Stomach (tissue), 9 donors: Measurements from ENCODE around the gene SGSH. TPM values are rescaled to one million over a fixed set of nuclear protein-coding genes. Genes with fewer than 3 reads are reported as not detected.

Source experiments
- DNase-seq, 2 donors: peaks; one replicate each; pipeline versions ENCODE4 v3.0.0 to v3.0.0-alpha.2; 2013 to 2019
- H3K27ac ChIP-seq, 5 donors: fragments of 200-600 bp in 4 of 5; sonication (generic) in 4 of 5; one replicate each; pipeline ENCODE4 v1.5.1; 2013 to 2019; ENCODE audit warnings: mild to moderate bottlenecking in 1 of 5, moderate library complexity in 1 of 5
- H3K27me3 ChIP-seq, 3 donors: fragments of 200-600 bp; sonication (generic); one replicate each; pipeline ENCODE4 v1.5.1; 2017 to 2019; ENCODE audit warnings: mixed run types in 1 of 3
- H3K36me3 ChIP-seq, 4 donors: fragments of 200-600 bp; sonication (generic); 1 replicate in 3 of 4; 2 replicates in 1 of 4; pipeline ENCODE4 v1.5.1; 2016 to 2019
- H3K4me1 ChIP-seq, 4 donors: fragments of 200-600 bp; sonication (generic); one replicate each; pipeline ENCODE4 v1.5.1; 2016 to 2019
- H3K4me3 ChIP-seq, 4 donors: fragments of 200-600 bp; sonication (generic) in 3 of 4; one replicate each; pipeline ENCODE4 v1.5.1; 2016 to 2019; ENCODE audit warnings: mild to moderate bottlenecking in 1 of 4
- H3K9me3 ChIP-seq, 4 donors: fragments of 200-600 bp; sonication (generic); one replicate each; pipeline ENCODE4 v1.5.1; 2016 to 2019
- EP300 ChIP-seq: sonication (generic); formaldehyde crosslinking; IDR thresholded peaks from one replicate; pipeline ENCODE4 v1.6.1; 2017; ENCODE audit warnings: antibody characterized with exemption
- POLR2A ChIP-seq, 4 donors: fragments of 450-650 bp; IDR thresholded peaks; one replicate each; pipeline ENCODE4 v1.6.1; 2016; ENCODE audit warnings: antibody characterized with exemption in 4 of 4, control low read depth in 2 of 4, mild to moderate bottlenecking in 1 of 4, moderate library complexity in 1 of 4
- POLR2AphosphoS5 ChIP-seq, 3 donors: sonication (generic); formaldehyde crosslinking; IDR thresholded peaks; one replicate each; pipeline ENCODE4 v1.6.1; 2016; ENCODE audit warnings: antibody characterized with exemption in 3 of 3
- WGBS, 5 donors: extraction: QIAGEN DNeasy Blood & Tissue Kit in 3 of 5; methylation state at CpG; one replicate each; pipeline versions ENCODE4 v1.1.5 to v1.1.7; 2013 to 2018; 5-methylcytosine and 5-hydroxymethylcytosine counted together
- intact Hi-C: fragments of 100-400 bp; cut with DNase I; formaldehyde crosslinking; loops from one replicate; pipeline ENCODE4 v1.15.1; 2023; ENCODE audit warnings: low total_unique reads
- polyA plus RNA-seq, 3 donors: library from polyadenylated mRNA; stranded (reverse); fragments of 200-250 nt; gene quantifications; one replicate each; pipeline ENCODE4 v1.2.3, GENCODE V29; 2013
- total RNA-seq, 5 donors: library from RNA; depleted of rRNA; stranded (reverse); fragments of >200 nt; gene quantifications; one replicate each; pipeline versions ENCODE4 v1.1.0 to v1.2.3, GENCODE V29; 2014 to 2016
- TF ChIP-seq, protein P1 (sequence below), 7 experiments: fragments of 450-650 bp in 4 of 7; fragments of 200-600 bp in 3 of 7; sonication (generic) in 3 of 7; IDR thresholded peaks; one replicate each; pipeline ENCODE4 v1.5.1; 2016 to 2019; ENCODE audit warnings: antibody characterized with exemption in 7 of 7, control low read depth in 2 of 7, mild to moderate bottlenecking in 1 of 7
- donor health status: healthy with polysubstance abuse.
- donor health status: Bipolar disorder and iron deficiency.
- donor health status: healthy.

SGSH gene
- total and polyA plus RNA-seq, 8 donors, result 15.7 to 307 (median 41.5) TPM

DNA sequence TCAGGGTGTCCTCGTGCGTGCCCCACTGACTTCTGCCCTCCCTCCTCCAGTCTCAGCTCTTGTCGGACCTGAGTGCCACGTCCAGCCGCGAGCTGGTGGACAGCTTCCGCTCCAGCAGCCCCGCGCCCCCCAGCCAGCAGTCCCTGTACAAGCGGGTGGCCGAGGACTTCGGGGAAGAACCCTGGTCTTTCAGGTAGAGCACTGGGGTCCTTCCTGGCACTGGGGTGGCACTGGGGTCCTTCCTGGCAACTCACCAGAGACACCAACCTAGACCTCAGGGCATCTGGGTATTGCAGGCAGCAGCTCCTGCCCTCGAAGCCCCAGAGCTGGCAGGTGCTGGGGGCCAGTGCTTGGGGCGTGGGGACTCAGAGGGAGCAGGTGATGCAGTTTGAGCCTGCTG is 25.0 kb downstream of the SGSH start:
- Histone ChIP-seq H3K9me3 (no peaks in the 10 kb centered on the region), H3K4me3 (no peak overlapping the region), H3K4me1 (no peaks in the 10 kb centered on the region), H3K27me3 (peaks cover 0 to 54% (median 0%) of the 10 kb centered on the region in 3 donors), H3K36me3 (no peaks in the 10 kb centered on the region), H3K27ac (no peak overlapping the region)
- TF ChIP-seq, protein P1, sequence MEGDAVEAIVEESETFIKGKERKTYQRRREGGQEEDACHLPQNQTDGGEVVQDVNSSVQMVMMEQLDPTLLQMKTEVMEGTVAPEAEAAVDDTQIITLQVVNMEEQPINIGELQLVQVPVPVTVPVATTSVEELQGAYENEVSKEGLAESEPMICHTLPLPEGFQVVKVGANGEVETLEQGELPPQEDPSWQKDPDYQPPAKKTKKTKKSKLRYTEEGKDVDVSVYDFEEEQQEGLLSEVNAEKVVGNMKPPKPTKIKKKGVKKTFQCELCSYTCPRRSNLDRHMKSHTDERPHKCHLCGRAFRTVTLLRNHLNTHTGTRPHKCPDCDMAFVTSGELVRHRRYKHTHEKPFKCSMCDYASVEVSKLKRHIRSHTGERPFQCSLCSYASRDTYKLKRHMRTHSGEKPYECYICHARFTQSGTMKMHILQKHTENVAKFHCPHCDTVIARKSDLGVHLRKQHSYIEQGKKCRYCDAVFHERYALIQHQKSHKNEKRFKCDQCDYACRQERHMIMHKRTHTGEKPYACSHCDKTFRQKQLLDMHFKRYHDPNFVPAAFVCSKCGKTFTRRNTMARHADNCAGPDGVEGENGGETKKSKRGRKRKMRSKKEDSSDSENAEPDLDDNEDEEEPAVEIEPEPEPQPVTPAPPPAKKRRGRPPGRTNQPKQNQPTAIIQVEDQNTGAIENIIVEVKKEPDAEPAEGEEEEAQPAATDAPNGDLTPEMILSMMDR (IDR thresholded peaks at IDR 0.05), result no peak
- no peak for TF ChIP-seq POLR2A (IDR thresholded peaks at IDR 0.05)
- TF ChIP-seq EP300, result no peak
- intact Hi-C loops, result no loop called here
- no peak for DNase-seq
- WGBS, 5 donors, result 80 to 86% (median 83%) methylated on average over 9 to 14 of the region's 14 CpGs

DNA sequence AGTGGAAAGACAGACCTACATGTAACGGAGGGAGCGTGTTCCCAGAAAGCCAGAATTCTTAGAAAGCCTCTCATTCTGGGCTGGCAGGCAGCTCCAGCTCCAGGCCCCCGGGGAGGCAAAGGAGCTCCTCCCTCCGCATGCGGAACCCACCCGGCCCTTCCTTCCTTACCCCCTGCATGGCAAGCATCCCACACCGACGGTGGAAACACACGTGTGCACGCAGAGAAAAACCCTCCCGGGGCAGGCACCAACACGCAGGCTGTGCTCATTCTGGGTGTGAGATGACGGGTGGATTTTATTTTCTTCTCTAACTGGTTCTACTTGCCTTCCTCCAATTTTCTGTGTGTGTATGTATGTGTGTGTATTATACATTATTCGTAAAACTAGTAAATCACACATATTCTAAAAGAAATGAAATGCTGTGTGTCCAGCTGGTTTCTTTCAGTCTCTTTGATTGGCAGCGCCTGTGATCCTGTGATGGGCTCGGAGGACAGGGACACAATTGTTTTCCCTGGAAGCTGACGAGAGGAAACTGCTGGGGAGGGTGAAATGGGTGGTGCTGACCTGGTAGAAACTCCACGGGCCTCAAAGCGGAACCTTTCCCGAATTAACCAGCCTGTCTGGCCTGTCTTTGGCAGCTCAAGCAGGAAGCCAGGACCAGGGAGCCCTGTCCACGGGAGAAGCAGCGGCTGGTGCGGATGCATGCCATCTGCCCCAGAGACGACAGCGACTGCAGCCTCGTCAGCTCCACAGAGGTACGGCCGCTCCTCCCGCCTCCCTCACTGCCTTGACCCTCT is 28.1 kb downstream of the SGSH start:
- DNase-seq, result peak in 1 of 2 donors; percentile 52

DNA sequence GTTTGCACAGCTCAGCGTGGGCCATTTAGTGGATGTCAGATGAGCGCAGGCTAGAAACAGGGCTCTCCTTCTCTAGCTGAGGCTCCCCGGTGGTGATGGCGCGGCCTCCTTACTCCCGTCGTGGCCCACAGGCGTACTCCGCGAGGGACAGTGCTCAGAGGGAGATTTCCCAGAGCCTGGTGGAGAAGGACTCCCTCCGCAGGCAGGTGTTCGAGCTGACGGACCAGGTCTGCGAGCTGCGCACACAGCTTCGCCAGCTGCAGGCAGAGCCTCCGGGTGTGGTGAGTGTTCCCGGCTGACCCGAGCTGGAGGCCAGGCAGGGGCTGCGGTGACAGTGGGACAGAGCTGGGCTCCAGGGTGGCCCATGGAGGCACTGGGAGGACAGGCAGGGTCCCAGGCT is 28.9 kb downstream of the SGSH start:
- Histone ChIP-seq H3K27me3 (peaks cover 0 to 46% (median 0%) of the 10 kb centered on the region in 3 donors), H3K27ac (no peak overlapping the region), H3K4me3 (no peak overlapping the region), H3K4me1 (peaks cover 11 to 16% (median 13%) of the 10 kb centered on the region in 4 donors), H3K9me3 (no peaks in the 10 kb centered on the region), H3K36me3 (no peaks in the 10 kb centered on the region)
- WGBS, 5 donors, result 82 to 86% (median 85%) methylated on average over 19 to 20 of the region's 20 CpGs
- intact Hi-C loops, result no loop called here
- no peak for DNase-seq
- TF ChIP-seq EP300 (no peak), POLR2AphosphoS5 (IDR thresholded peaks at IDR 0.05) (no peak), POLR2A (IDR thresholded peaks at IDR 0.05) (no peak)
- TF ChIP-seq, protein P1 (IDR thresholded peaks at IDR 0.05), result no peak

More for the DNA sequence above, 28.1 kb downstream of the SGSH start:
- H3K4me3 ChIP-seq, result no peak overlapping the region
- no peak for TF ChIP-seq EP300
- no peak for TF ChIP-seq POLR2AphosphoS5 (IDR thresholded peaks at IDR 0.05)
- peaks cover 0 to 46% (median 0%) of the 10 kb centered on the region in 3 donors for H3K27me3 ChIP-seq
- intact Hi-C loops, result no loop called here
- WGBS, 5 donors, result 61 to 66% (median 65%) methylated on average over 28 to 29 of the region's 29 CpGs
- H3K27ac ChIP-seq, result no peak overlapping the region
- no peaks in the 10 kb centered on the region for H3K36me3 ChIP-seq
- H3K4me1 ChIP-seq, result peaks cover 9 to 14% (median 11%) of the 10 kb centered on the region in 4 donors
- no peaks in the 10 kb centered on the region for H3K9me3 ChIP-seq

DNA sequence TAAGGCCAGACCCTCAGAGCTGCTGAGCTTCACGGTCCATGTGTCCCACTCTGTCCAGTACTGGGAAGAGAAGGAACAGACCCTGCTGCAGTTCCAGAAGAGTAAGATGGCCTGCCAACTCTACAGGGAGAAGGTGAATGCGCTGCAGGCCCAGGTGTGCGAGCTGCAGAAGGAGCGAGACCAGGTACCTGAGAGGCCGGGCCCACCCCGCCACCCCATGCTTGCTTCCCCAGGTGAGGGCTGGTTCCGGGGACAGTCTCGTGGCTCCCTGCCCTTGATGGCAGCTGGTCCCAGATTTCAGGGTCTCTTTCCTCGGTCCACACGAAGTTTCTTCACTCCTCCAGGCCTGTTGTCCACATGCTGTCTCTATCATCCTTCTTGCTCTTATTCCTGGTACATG is 29.4 kb downstream of the SGSH start:
- intact Hi-C loops, result no loop called here

DNA sequence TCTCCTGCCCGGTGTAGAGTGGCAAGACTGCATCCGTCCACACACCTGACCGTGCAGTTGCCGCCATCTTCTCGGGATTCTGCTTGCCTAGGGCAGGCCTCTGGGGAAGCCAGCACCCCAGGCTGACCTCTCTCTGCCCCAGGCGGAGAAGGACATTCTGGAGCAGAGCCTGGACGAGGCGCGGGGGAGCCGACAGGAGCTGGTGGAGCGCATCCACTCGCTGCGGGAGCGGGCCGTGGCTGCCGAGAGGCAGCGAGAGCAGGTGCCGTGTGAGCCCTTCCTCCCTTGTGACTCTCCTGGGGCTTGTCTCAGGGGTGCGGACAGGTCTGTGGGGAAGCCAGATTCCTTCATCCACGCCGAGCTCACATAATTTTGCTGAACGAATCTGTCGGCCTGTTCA is 30.5 kb downstream of the SGSH start:
- peaks cover 0 to 33% (median 0%) of the 10 kb centered on the region in 3 donors for H3K27me3 ChIP-seq
- intact Hi-C loops, result no loop called here
- DNase-seq, result no peak
- whole genome bisulfite sequencing, 5 donors, result 89 to 93% (median 93%) methylated on average over 23 of the region's 23 CpGs
- no peak overlapping the region for H3K27ac ChIP-seq
- no peaks in the 10 kb centered on the region for H3K9me3 ChIP-seq
- H3K36me3 ChIP-seq, result no peaks in the 10 kb centered on the region
- TF ChIP-seq POLR2AphosphoS5 (IDR thresholded peaks at IDR 0.05), result no peak
- TF ChIP-seq EP300, result no peak
- TF ChIP-seq, protein P1 (IDR thresholded peaks at IDR 0.05), result no peak
- no peak for TF ChIP-seq POLR2A (IDR thresholded peaks at IDR 0.05)
- H3K4me3 ChIP-seq, result no peak overlapping the region
- peaks cover 11 to 16% (median 13%) of the 10 kb centered on the region in 4 donors for H3K4me1 ChIP-seq

More for the DNA sequence above, 29.4 kb downstream of the SGSH start:
- Histone ChIP-seq H3K4me3 (no peak overlapping the region), H3K27me3 (peaks cover 0 to 44% (median 0%) of the 10 kb centered on the region in 3 donors), H3K36me3 (no peaks in the 10 kb centered on the region), H3K9me3 (no peaks in the 10 kb centered on the region), H3K27ac (no peak overlapping the region), H3K4me1 (peaks cover 11 to 16% (median 13%) of the 10 kb centered on the region in 4 donors)
- DNase-seq, result no peak
- TF ChIP-seq POLR2AphosphoS5 (IDR thresholded peaks at IDR 0.05) (no peak), EP300 (no peak)
- WGBS, 5 donors, result 87 to 95% (median 94%) methylated on average over 10 of the region's 10 CpGs
